A549 (cell line): ENCODE results near the gene JARID2. TPM values are rescaled to one million over a fixed set of nuclear protein-coding genes. Genes with fewer than 3 reads are reported as not detected.
"Not testable (repeated sequence)": the region's sequence is repeated elsewhere in the genome, so short reads cannot be mapped to it uniquely, and the experiment has no call there.

Experiments
- ATAC-seq, 2 experiments: fragments of 200-7000 bp in 1 of 2; fragments of >200 bp in 1 of 2; cut with Nextera tagmentation in 1 of 2; cut with Tn5 transposase in 1 of 2; 3 replicates each; pipeline versions ENCODE4 v1.8.0 to v1.9.1; 2018 to 2020; ENCODE audit warnings: mild to moderate bottlenecking in 1 of 2, moderate library complexity in 1 of 2
- CTCF ChIA-PET: fragments of 300-600 bp; sonication (Branson Sonifier 250); formaldehyde crosslinking; extraction: SDS; loops from one replicate; lab custom pipeline; 2021; ENCODE audit warnings: antibody characterized with exemption, inconsistent platforms; lab: Yijun Ruan, JAX
- POLR2A ChIA-PET: fragments of 350-600 bp; formaldehyde crosslinking; extraction: SDS; loops from one replicate; lab custom pipeline; 2021; ENCODE audit warnings: antibody characterized with exemption, inconsistent platforms; lab: Yijun Ruan, JAX
- DNase-seq, 2 experiments: peaks; one replicate each; pipeline versions ENCODE4 v3.0.0 to v3.0.0-alpha.2; 2011 to 2016; ENCODE audit warnings: low read depth in 1 of 2, low spot score in 1 of 2
- FAIRE-seq: peaks from 2 replicates; lab custom pipeline; 2011; peaks lifted over from hg19 to GRCh38; lab: Jason Lieb, UNC
- H3K27ac ChIP-seq, 2 experiments: fragments of >200 bp; sonication (Bioruptor Twin); formaldehyde crosslinking; 3 replicates each; pipeline ENCODE4 v1.5.1; 2016 to 2017
- H3K4me1 ChIP-seq: fragments of >200 bp; sonication (Bioruptor Twin); formaldehyde crosslinking; 3 replicates; pipeline ENCODE4 v1.6.1; 2016
- H3K4me2 ChIP-seq: fragments of >200 bp; sonication (Bioruptor Twin); formaldehyde crosslinking; 3 replicates; pipeline ENCODE4 v1.6.1; 2016
- H3K4me3 ChIP-seq: fragments of >200 bp; sonication (Bioruptor Twin); formaldehyde crosslinking; 3 replicates; pipeline ENCODE4 v1.5.1; 2016
- H3K9me3 ChIP-seq: fragments of >200 bp; sonication (Bioruptor Twin); formaldehyde crosslinking; 3 replicates; pipeline ENCODE4 v1.6.1; 2016
- BCL3 ChIP-seq: fragments of >200 bp; sonication (Bioruptor Twin); formaldehyde crosslinking; IDR thresholded peaks from 3 replicates; pipeline ENCODE4 v1.6.1; 2016
- CBX2 ChIP-seq: fragments of 200-600 bp; sonication (generic); IDR thresholded peaks from 2 replicates; pipeline ENCODE4 v1.6.1; 2016; ENCODE audit warnings: low read depth, mild to moderate bottlenecking, borderline replicate concordance
- CBX8 ChIP-seq: fragments of 200-600 bp; sonication (generic); IDR thresholded peaks from 2 replicates; pipeline ENCODE4 v1.6.1; 2016
- ESRRA ChIP-seq: fragments of 150-350 bp; IDR thresholded peaks from 2 replicates; pipeline ENCODE4 v1.6.1; 2014; ENCODE audit warnings: mild to moderate bottlenecking, low read length, borderline replicate concordance
- FOXS1 ChIP-seq: fragments of 250-450 bp; sonication (Bioruptor Pico); IDR thresholded peaks from 2 replicates; pipeline ENCODE4 v1.5.0; 2020; ENCODE audit warnings: mild to moderate bottlenecking, moderate library complexity
- HMGXB4 ChIP-seq: fragments of 250-450 bp; sonication (Bioruptor Pico); IDR thresholded peaks from 2 replicates; pipeline ENCODE4 v1.5.0; 2021; ENCODE audit warnings: mild to moderate bottlenecking, moderate library complexity, borderline replicate concordance
- JUN ChIP-seq, 2 experiments: fragments of >200 bp; sonication (Bioruptor Twin); formaldehyde crosslinking; IDR thresholded peaks; 2 replicates in 1 of 2; 3 replicates in 1 of 2; pipeline ENCODE4 v1.6.1; 2016 to 2017
- KDM5A ChIP-seq: fragments of 200-600 bp; sonication (generic); IDR thresholded peaks from 2 replicates; pipeline ENCODE4 v1.6.1; 2016; ENCODE audit warnings: antibody characterized with exemption, mild to moderate bottlenecking
- POLR2A ChIP-seq: IDR thresholded peaks from 2 replicates; pipeline ENCODE4 v1.6.1; 2012; ENCODE audit warnings: mild to moderate bottlenecking, low read length
- POLR2AphosphoS2 ChIP-seq: conservative IDR thresholded peaks from 2 replicates; pipeline ENCODE4 v1.6.1; 2012; ENCODE audit warnings: low read length, improper control_type of control experiment, inconsistent platforms
- RAD21 ChIP-seq, 2 experiments: fragments of >200 bp in 1 of 2; sonication (Bioruptor Twin) in 1 of 2; formaldehyde crosslinking in 1 of 2; IDR thresholded peaks in 1 of 2; conservative IDR thresholded peaks in 1 of 2; 2 replicates in 1 of 2; 3 replicates in 1 of 2; pipeline ENCODE4 v1.6.1; 2012 to 2018; ENCODE audit warnings: inconsistent platforms in 1 of 2
- RCOR1 ChIP-seq: fragments of 150-350 bp; IDR thresholded peaks from 2 replicates; pipeline ENCODE4 v1.6.1; 2014; ENCODE audit warnings: antibody characterized with exemption, low read length, low read depth
- ZC3H11A ChIP-seq: fragments of 450-650 bp; IDR thresholded peaks from 2 replicates; pipeline ENCODE4 v1.6.1; 2014; ENCODE audit warnings: antibody characterized with exemption, mild to moderate bottlenecking
- ZFP36 ChIP-seq: fragments of 450-650 bp; IDR thresholded peaks from 2 replicates; pipeline ENCODE4 v1.6.1; 2014; ENCODE audit warnings: borderline replicate concordance; ENCODE audit not compliant: partially characterized antibody
- ZSCAN20 ChIP-seq: fragments of 250-450 bp; sonication (Bioruptor Pico); IDR thresholded peaks from 2 replicates; pipeline ENCODE4 v1.8.0; 2022; ENCODE audit warnings: mild to moderate bottlenecking, moderate library complexity
- WGBS: methylation state at CpG from one replicate; pipeline ENCODE4 v1.1.6; 2017; ENCODE audit errors: missing lambda C conversion rate; 5-methylcytosine and 5-hydroxymethylcytosine counted together
- polyA plus RNA-seq, 4 experiments: library from polyadenylated mRNA; depleted of rRNA in 3 of 4; stranded (reverse); fragments of >200 nt; fragmentation: RNase III in 1 of 4; extraction: RNeasy Plus Mini Kit Qiagen cat#74134 plus additional on column Dnase treatment in 1 of 4; gene quantifications; 2 replicates in 3 of 4; 3 replicates in 1 of 4; pipeline ENCODE4 v1.2.3, GENCODE V29; 2011 to 2017
- TF ChIP-seq, protein P1 (sequence below): fragments of 450-650 bp; IDR thresholded peaks from 2 replicates; pipeline ENCODE4 v1.6.1; 2014; ENCODE audit warnings: antibody characterized with exemption
- TF ChIP-seq, protein P2 (sequence below): IDR thresholded peaks from 2 replicates; pipeline ENCODE4 v1.6.1; 2012

JARID2 gene
- polyA plus RNA-seq, 2 of the 4 experiments (the other 2 are of a cell fraction), result 7.8 to 8.3 TPM

GRCh38 chr6:15538766-15539495 is 293.1 kb downstream of the JARID2 start:
- Histone ChIP-seq H3K4me1 (no peaks in the 10 kb centered on the region), H3K9me3 (no peaks in the 10 kb centered on the region), H3K4me3 (no peak overlapping the region), H3K27ac (no peak overlapping the region), H3K4me2 (no peak overlapping the region)
- FAIRE-seq, result no peak
- POLR2A ChIA-PET, result no interaction called here
- ATAC-seq, result no peak
- TF ChIP-seq POLR2AphosphoS2, result no peak
- TF ChIP-seq CBX8, result no peak
- no peak for TF ChIP-seq JUN (IDR thresholded peaks at IDR 0.05)
- TF ChIP-seq, protein P1, sequence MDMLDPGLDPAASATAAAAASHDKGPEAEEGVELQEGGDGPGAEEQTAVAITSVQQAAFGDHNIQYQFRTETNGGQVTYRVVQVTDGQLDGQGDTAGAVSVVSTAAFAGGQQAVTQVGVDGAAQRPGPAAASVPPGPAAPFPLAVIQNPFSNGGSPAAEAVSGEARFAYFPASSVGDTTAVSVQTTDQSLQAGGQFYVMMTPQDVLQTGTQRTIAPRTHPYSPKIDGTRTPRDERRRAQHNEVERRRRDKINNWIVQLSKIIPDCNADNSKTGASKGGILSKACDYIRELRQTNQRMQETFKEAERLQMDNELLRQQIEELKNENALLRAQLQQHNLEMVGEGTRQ, result no peak
- TF ChIP-seq POLR2A, result no peak
- no peak for TF ChIP-seq RAD21 (conservative IDR thresholded peaks at IDR 0.05 in 1 of 2, IDR thresholded peaks at IDR 0.05 in 1 of 2)
- no peak for TF ChIP-seq BCL3
- no peak for TF ChIP-seq ZC3H11A
- no peak for TF ChIP-seq KDM5A
- no peak for TF ChIP-seq HMGXB4 (CRISPR knock-in tag)
- CTCF ChIA-PET, result interaction anchor here (1.3 kb wide), 2 partner anchors 11 to 12 kb away, joined by 3 read pairs; no protein-coding TSS in a partner anchor
- WGBS, result 98% methylated on average over 9 of the region's 9 CpGs
- no peak for DNase-seq

DNA sequence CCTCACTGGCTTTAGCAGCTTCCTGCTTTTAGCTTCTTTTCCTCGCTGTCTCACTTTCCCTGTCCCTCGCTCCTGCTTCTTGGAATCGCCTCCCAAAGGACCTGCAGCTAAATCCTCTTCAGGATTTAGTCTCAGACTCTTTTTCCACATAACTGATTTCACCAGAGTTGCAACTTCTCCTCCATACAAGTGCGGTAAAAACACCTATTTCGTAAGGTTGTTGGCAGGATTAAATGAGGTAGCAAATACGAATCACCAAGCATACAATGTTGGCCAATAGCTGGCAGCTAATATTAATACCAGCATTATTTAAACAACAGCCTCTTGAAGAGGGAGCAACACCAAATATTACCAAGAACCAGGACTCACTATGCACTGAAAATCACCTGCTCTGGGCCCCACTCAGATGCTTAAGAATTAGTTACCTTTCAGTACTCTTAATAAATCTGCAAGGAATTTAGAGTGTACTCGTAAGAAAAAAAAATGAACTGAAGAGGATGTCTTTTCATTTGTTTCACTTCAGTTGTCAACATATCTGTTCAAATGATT is 293.9 kb downstream of the JARID2 start:
- Histone ChIP-seq H3K4me3 (no peak overlapping the region), H3K27ac (no peak overlapping the region), H3K9me3 (no peaks in the 10 kb centered on the region), H3K4me1 (no peaks in the 10 kb centered on the region), H3K4me2 (no peak overlapping the region)
- no peak for DNase-seq
- TF ChIP-seq ZFP36, result no peak
- TF ChIP-seq, protein P2, sequence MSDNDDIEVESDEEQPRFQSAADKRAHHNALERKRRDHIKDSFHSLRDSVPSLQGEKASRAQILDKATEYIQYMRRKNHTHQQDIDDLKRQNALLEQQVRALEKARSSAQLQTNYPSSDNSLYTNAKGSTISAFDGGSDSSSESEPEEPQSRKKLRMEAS, result no peak
- no peak for TF ChIP-seq RCOR1
- no peak for TF ChIP-seq ESRRA
- TF ChIP-seq ZSCAN20, result no peak
- no peak for TF ChIP-seq CBX2
- no peak for TF ChIP-seq FOXS1 (CRISPR knock-in tag)
- CTCF ChIA-PET, result interaction anchor here (1.1 to 1.3 kb wide), 2 partner anchors 11 to 68 kb away, joined by 3 read pairs; no protein-coding TSS in a partner anchor
- POLR2A ChIA-PET, result no interaction called here
- 86% methylated on average over 7 of the region's 7 CpGs for WGBS
- ATAC-seq, result no peak
- no peak for FAIRE-seq

DNA sequence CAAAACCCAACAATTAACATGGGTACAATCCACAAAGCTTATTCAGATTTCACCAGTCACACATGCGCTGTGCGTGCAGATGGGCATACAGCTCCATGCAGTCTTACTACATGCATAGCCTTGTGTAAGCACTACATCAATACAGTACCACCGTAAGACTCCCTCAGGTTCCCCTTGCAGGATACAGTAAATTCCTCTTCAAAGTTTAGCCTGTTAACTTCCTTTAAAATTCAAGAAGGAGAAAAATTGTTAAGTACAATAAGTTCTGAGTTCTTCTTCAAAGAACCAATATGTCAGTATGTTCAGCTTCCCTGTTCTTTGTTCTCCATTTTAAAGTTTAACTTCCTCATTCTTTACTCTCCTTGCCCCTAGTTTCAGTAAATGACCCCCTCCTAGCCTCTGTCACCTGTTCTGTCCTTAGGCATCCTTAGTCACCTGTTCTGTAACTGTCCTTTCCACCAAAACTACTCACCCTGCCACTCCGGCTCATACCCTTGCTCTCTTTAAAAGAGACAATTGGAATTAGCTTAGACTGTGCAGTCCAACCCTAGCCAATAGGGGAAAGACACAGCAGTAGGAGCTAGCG is 297.6 kb downstream of the JARID2 start:
- ATAC-seq, H3K4me1 ChIP-seq, H3K4me2 ChIP-seq, FAIRE-seq, H3K27ac ChIP-seq, H3K9me3 ChIP-seq, POLR2A ChIA-PET, H3K4me3 ChIP-seq, DNase-seq: not testable (repeated sequence)
- WGBS, result 92% methylated on average over 5 of the region's 5 CpGs
- CTCF ChIA-PET, result interaction anchor here (1.6 kb wide), 1 partner anchor 80 kb away, joined by 4 read pairs; no protein-coding TSS in a partner anchor
